Panc1 (cell line): ENCODE results near the gene KBTBD4. TPM values are rescaled to one million over a fixed set of nuclear protein-coding genes. Genes with fewer than 3 reads are reported as not detected.
A peak's percentile ranks its signal among the peaks of the same experiment; 100 is the strongest.

Experiments used
- ATAC-seq: fragments of 200-7000 bp; cut with Tn5 transposase; 2 replicates; pipeline ENCODE4 v1.9.1; 2020; ENCODE audit warnings: mild to moderate bottlenecking, moderate library complexity
- BruUV-seq: library from RNA; stranded (reverse); fragments of 400-500 nt; replicated peaks from 2 replicates; lab custom pipeline; 2021; lab: Mats Ljungman, UMichigan
- CTCF ChIA-PET: fragments of 300-600 bp; sonication (Branson Sonifier 250); formaldehyde crosslinking; loops from one replicate; lab custom pipeline; 2022; ENCODE audit warnings: antibody characterized with exemption; lab: Charles Lee
- POLR2A ChIA-PET: fragments of 300-600 bp; sonication (Branson Sonifier 250); formaldehyde crosslinking; loops from one replicate; lab custom pipeline; 2022; ENCODE audit warnings: antibody characterized with exemption; lab: Charles Lee
- DNase-seq: peaks from one replicate; pipeline ENCODE4 v3.0.0-alpha.2; 2010; ENCODE audit warnings: low read depth, low spot score
- H3K27ac ChIP-seq: 2 replicates; pipeline ENCODE4 v1.5.1; 2011; ENCODE audit warnings: mild to moderate bottlenecking, low read length, inconsistent platforms
- H3K27me3 ChIP-seq: fragments of 200-500 bp; sonication (Bioruptor generic); 2 replicates; pipeline ENCODE4 v1.6.0; 2014; ENCODE audit warnings: low read length, inconsistent platforms; ENCODE audit not compliant: control insufficient read depth, insufficient read depth
- H3K36me3 ChIP-seq: fragments of 200-500 bp; sonication (Bioruptor generic); 2 replicates; pipeline ENCODE4 v1.5.1; 2014; ENCODE audit warnings: inconsistent platforms, mild to moderate bottlenecking, low read length, moderate library complexity; ENCODE audit not compliant: control insufficient read depth, insufficient read depth
- H3K4me1 ChIP-seq: 2 replicates; pipeline ENCODE4 v1.5.1; 2011; ENCODE audit warnings: inconsistent platforms, mild to moderate bottlenecking, low read length, moderate library complexity; ENCODE audit not compliant: control insufficient read depth, insufficient read depth
- H3K4me3 ChIP-seq, 2 experiments: 2 replicates each; pipeline ENCODE4 v1.5.1; 2011 to 2012; ENCODE audit warnings: low read depth in 2 of 2, low read length in 2 of 2, mild to moderate bottlenecking in 2 of 2, inconsistent platforms in 1 of 2, moderate library complexity in 1 of 2
- H3K9me3 ChIP-seq: fragments of 200-500 bp; sonication (Bioruptor generic); 2 replicates; pipeline ENCODE4 v1.5.1; 2014; ENCODE audit warnings: low read depth, mild to moderate bottlenecking, inconsistent platforms, low read length, moderate library complexity; ENCODE audit not compliant: control insufficient read depth, insufficient read depth
- CTCF ChIP-seq: fragments of 450-650 bp; IDR thresholded peaks from 2 replicates; pipeline ENCODE4 v1.5.1; 2017; ENCODE audit warnings: mild to moderate bottlenecking
- POLR2AphosphoS5 ChIP-seq: IDR thresholded peaks from 2 replicates; pipeline ENCODE4 v1.6.1; 2012; ENCODE audit warnings: mild to moderate bottlenecking, low read depth, low read length, moderate library complexity
- REST ChIP-seq, 2 experiments: IDR thresholded peaks; 2 replicates each; pipeline ENCODE4 v1.6.1; 2011 to 2012; ENCODE audit warnings: low read depth in 2 of 2, control low read depth in 1 of 2, low read length in 1 of 2, mild to moderate bottlenecking in 1 of 2, moderate library complexity in 1 of 2; ENCODE audit not compliant: insufficient read depth in 1 of 2
- SIN3A ChIP-seq: IDR thresholded peaks from 2 replicates; pipeline ENCODE4 v1.6.1; 2012; ENCODE audit warnings: low read depth, mild to moderate bottlenecking, low read length, moderate library complexity, borderline replicate concordance; ENCODE audit not compliant: insufficient read depth
- TCF7L2 ChIP-seq: IDR thresholded peaks from 2 replicates; pipeline ENCODE4 v1.6.1; 2011; ENCODE audit warnings: mild to moderate bottlenecking, low read depth, low read length, inconsistent platforms
- in situ Hi-C: cut with HindIII; loops from 2 replicates; pipeline ENCODE4 v1.10.0; 2016; ENCODE audit warnings: low sequenced_read_pairs, low pct_unique_long_range_greater_than_20kb
- intact Hi-C: fragments of 100-400 bp; cut with micrococcal nuclease; formaldehyde crosslinking; loops from one replicate; pipeline ENCODE4 v1.10.0; 2022; ENCODE audit not compliant: unreplicated experiment
- total RNA-seq: library from RNA; stranded (reverse); gene quantifications from one replicate; pipeline ENCODE4 v1.2.1, GENCODE V29; 2021; ENCODE audit not compliant: unreplicated experiment

KBTBD4 gene
- total RNA-seq, 1 experiment from 2014 or later: 23.2 TPM

- POLR2A ChIA-PET: no interaction called here
- in situ Hi-C loops: no loop called here
- BruUV-seq: TSS peak; percentile 45
Measured at GRCh38 chr11:47572715-47573255, 6.0 kb downstream of the KBTBD4 start.

GRCh38 chr11:47571895-47572294 lies 6.9 kb downstream of the KBTBD4 start:
- Histone ChIP-seq H3K27ac (no peak overlapping the region), H3K4me1 (peaks cover 12% of the 10 kb centered on the region), H3K27me3 (no peaks in the 10 kb centered on the region), H3K9me3 (no peaks in the 10 kb centered on the region), H3K4me3 (no peak overlapping the region), H3K36me3 (peaks cover 18% of the 10 kb centered on the region)
- 0 out of 2 replicates have a peak, but pooled peaks have one; percentile 4 for TF ChIP-seq TCF7L2
- no peak for TF ChIP-seq POLR2AphosphoS5
- CTCF ChIA-PET: interaction anchor here (0.5 kb wide), 1 partner anchor 9 kb away, joined by 3 read pairs; no protein-coding TSS in a partner anchor
- POLR2A ChIA-PET: no interaction called here
- TSS peak; percentile 30 for BruUV-seq
- in situ Hi-C loops: no loop called here
- DNase-seq: no peak
- intact Hi-C loops: no loop called here
- ATAC-seq: no peak

More at GRCh38 chr11:47572715-47573255, 6.0 kb downstream of the KBTBD4 start:
- H3K4me3 ChIP-seq: no peak overlapping the region
- intact Hi-C loops: no loop called here
- TF ChIP-seq SIN3A: no peak
- TF ChIP-seq TCF7L2: no peak
- no peak for TF ChIP-seq REST (IDR thresholded peaks at IDR 0.05; ENCODE audit: insufficient read depth in 1 of 2, low read depth in 2 of 2, low read length in 1 of 2)
- no peak for TF ChIP-seq CTCF
- TF ChIP-seq POLR2AphosphoS5: no peak
- H3K36me3 ChIP-seq: peaks cover 18% of the 10 kb centered on the region
- no peak overlapping the region for H3K27ac ChIP-seq
- H3K27me3 ChIP-seq: no peaks in the 10 kb centered on the region
- CTCF ChIA-PET: no interaction called here
- no peaks in the 10 kb centered on the region for H3K9me3 ChIP-seq
- H3K4me1 ChIP-seq: peaks cover 21% of the 10 kb centered on the region
- DNase-seq: no peak
- peak; percentile 43; the same call in 1 of the 2 replicates for ATAC-seq

GRCh38 chr11:47571357-47571729 lies 7.4 kb downstream of the KBTBD4 start:
- no TSS peak for BruUV-seq
- no peak overlapping the region for H3K27ac ChIP-seq
- ChIA-PET POLR2A (no interaction called here), CTCF (no interaction called here)
- no peak for TF ChIP-seq CTCF
- no peak for TF ChIP-seq REST (IDR thresholded peaks at IDR 0.05; ENCODE audit: insufficient read depth in 1 of 2, low read depth in 2 of 2, low read length in 1 of 2)
- no peak for TF ChIP-seq TCF7L2
- no peak for TF ChIP-seq POLR2AphosphoS5
- TF ChIP-seq SIN3A: no peak
- in situ Hi-C loops (no loop called here), intact Hi-C loops (no loop called here)
- H3K36me3 ChIP-seq: peaks cover 18% of the 10 kb centered on the region
- H3K27me3 ChIP-seq: no peaks in the 10 kb centered on the region
- H3K4me3 ChIP-seq: no peak overlapping the region
- DNase-seq (no peak), ATAC-seq (no peak)
- H3K4me1 ChIP-seq: peaks cover 16% of the 10 kb centered on the region
- no peaks in the 10 kb centered on the region for H3K9me3 ChIP-seq
